Body of pancreas (tissue), 4 donors: Measurements from ENCODE around the gene OR5D16. TPM values are rescaled to one million over a fixed set of nuclear protein-coding genes. Genes with fewer than 3 reads are reported as not detected.
A peak's percentile ranks its signal among the peaks of the same experiment; 100 is the strongest.
"Not testable (repeated sequence)": the region's sequence is repeated elsewhere in the genome, so short reads cannot be mapped to it uniquely, and the experiment has no call there.

Experiments used
- ATAC-seq: fragments of 150-250 bp; one replicate; pipeline ENCODE4 v1.9.1; 2016
- DNase-seq, 4 donors: peaks; one replicate each; pipeline ENCODE4 v3.0.0-alpha.2; 2019
- H3K27ac ChIP-seq, 4 donors: fragments of 200-600 bp; sonication (generic); 1 replicate in 3 of 4; 2 replicates in 1 of 4; pipeline versions ENCODE4 v1.5.1 to v1.6.1; 2016 to 2019; ENCODE audit warnings: mild to moderate bottlenecking in 1 of 4, mixed read lengths in 1 of 4, moderate library complexity in 1 of 4
- H3K27me3 ChIP-seq, 2 donors: fragments of 200-600 bp; sonication (generic); one replicate each; pipeline ENCODE4 v1.6.0; 2016; ENCODE audit warnings: mild to moderate bottlenecking in 1 of 2
- H3K36me3 ChIP-seq, 2 donors: fragments of 200-600 bp; sonication (generic); replicated peaks in 1 of 2; 2 replicates each; pipeline ENCODE4 v1.5.1; 2016; ENCODE audit warnings: low read depth in 2 of 2; ENCODE audit not compliant: insufficient read depth in 1 of 2
- H3K4me1 ChIP-seq: fragments of 200-600 bp; sonication (generic); one replicate; pipeline ENCODE4 v1.6.0; 2016
- H3K4me3 ChIP-seq, 2 donors: fragments of 200-600 bp; sonication (generic); 1 replicate in 1 of 2; 2 replicates in 1 of 2; pipeline ENCODE4 v1.5.1; 2016 to 2019
- H3K9me3 ChIP-seq, 3 donors: fragments of 200-600 bp; sonication (generic); 1 replicate in 2 of 3; 2 replicates in 1 of 3; pipeline ENCODE4 v1.5.1; 2016
- CTCF ChIP-seq, 7 experiments: fragments of 450-650 bp in 4 of 7; fragments of 200-600 bp in 3 of 7; sonication (generic) in 3 of 7; IDR thresholded peaks; one replicate each; pipeline ENCODE4 v1.5.1; 2016 to 2019; ENCODE audit warnings: antibody characterized with exemption in 7 of 7
- POLR2A ChIP-seq, 3 donors: fragments of 450-650 bp; IDR thresholded peaks; one replicate each; pipeline ENCODE4 v1.6.1; 2016; ENCODE audit warnings: antibody characterized with exemption in 3 of 3, mild to moderate bottlenecking in 2 of 3
- WGBS, 2 donors: methylation state at CpG; one replicate each; pipeline ENCODE4 v1.1.5; 2017; 5-methylcytosine and 5-hydroxymethylcytosine counted together
- intact Hi-C: fragments of 100-400 bp; cut with DNase I; formaldehyde crosslinking; loops from one replicate; pipeline ENCODE4 v1.15.1; 2023
- total RNA-seq, 2 donors: library from RNA; depleted of rRNA; stranded (reverse); fragments of >200 nt; gene quantifications; one replicate each; pipeline ENCODE4 v1.1.0, GENCODE V29; 2016

Gene OR5D16
- total RNA-seq, 2 donors from 2014 or later: not detected

GRCh38 chr11:55852141-55852540 lies 13.6 kb downstream of the OR5D16 start:
- 43 to 70% methylated on average over 1 of the region's 1 CpG for whole genome bisulfite sequencing, 2 donors

GRCh38 chr11:55854704-55855103 lies 16.2 kb downstream of the OR5D16 start:
- DNase-seq (no peak), ATAC-seq (no peak)
- intact Hi-C loops: no loop called here
- TF ChIP-seq POLR2A (IDR thresholded peaks at IDR 0.05): no peak
- TF ChIP-seq CTCF (IDR thresholded peaks at IDR 0.05): no peak
- no peaks in the 10 kb centered on the region for H3K9me3 ChIP-seq
- H3K4me1 ChIP-seq: no peaks in the 10 kb centered on the region
- WGBS, 2 donors: 7 to 11% methylated on average over 1 of the region's 1 CpG
- H3K4me3 ChIP-seq: no peak overlapping the region
- no peaks in the 10 kb centered on the region for H3K27me3 ChIP-seq
- H3K36me3 ChIP-seq: no peaks in the 10 kb centered on the region
- no peak overlapping the region for H3K27ac ChIP-seq

More at GRCh38 chr11:55852141-55852540, 13.6 kb downstream of the OR5D16 start:
- no peak for ATAC-seq
- TF ChIP-seq CTCF (IDR thresholded peaks at IDR 0.05) (no peak), POLR2A (IDR thresholded peaks at IDR 0.05) (no peak)
- no peak overlapping the region for H3K27ac ChIP-seq
- no peak overlapping the region for H3K4me3 ChIP-seq
- DNase-seq: no peak
- H3K4me1 ChIP-seq: no peaks in the 10 kb centered on the region
- no peaks in the 10 kb centered on the region for H3K27me3 ChIP-seq
- H3K36me3 ChIP-seq: no peaks in the 10 kb centered on the region
- H3K9me3 ChIP-seq: no peaks in the 10 kb centered on the region
- intact Hi-C loops: no loop called here

GRCh38 chr11:55867354-55867753 lies 28.8 kb downstream of the OR5D16 start:
- intact Hi-C loops: not testable (repeated sequence)
- WGBS, 2 donors: 69 to 71% methylated on average over 4 of the region's 4 CpGs

GRCh38 chr11:55872731-55873130 lies 34.2 kb downstream of the OR5D16 start:
- H3K9me3 ChIP-seq, intact Hi-C loops, H3K27me3 ChIP-seq, H3K4me3 ChIP-seq, H3K27ac ChIP-seq, ATAC-seq, H3K36me3 ChIP-seq, H3K4me1 ChIP-seq: not testable (repeated sequence)
- peak in 1 of 4 donors; percentile 24 for DNase-seq
- WGBS, 2 donors: 19 to 20% methylated on average over 13 to 33 of the region's 33 CpGs

More at GRCh38 chr11:55867354-55867753, 28.8 kb downstream of the OR5D16 start:
- not testable (repeated sequence) for H3K4me1 ChIP-seq, H3K9me3 ChIP-seq, H3K36me3 ChIP-seq, ATAC-seq, H3K27me3 ChIP-seq, H3K4me3 ChIP-seq, DNase-seq, H3K27ac ChIP-seq

- H3K27me3 ChIP-seq, ATAC-seq, H3K4me1 ChIP-seq, H3K9me3 ChIP-seq, intact Hi-C loops, H3K4me3 ChIP-seq, H3K36me3 ChIP-seq, H3K27ac ChIP-seq: not testable (repeated sequence)
- 24 to 33% methylated on average over 5 to 23 of the region's 34 CpGs for WGBS, 2 donors
- peak in 2 of 4 donors; percentile 24 to 42 for DNase-seq
These were observed 34.6 kb downstream of the OR5D16 start for GRCh38 chr11:55873146-55873545.

GRCh38 chr11:55882997-55883396 lies 44.4 kb downstream of the OR5D16 start, which contains the start of gene TRIM51:
TRIM51 (plus strand) TSS chr11:55883297; CDS start chr11:55885429, 2,132 bp downstream.
- H3K36me3 ChIP-seq, H3K27ac ChIP-seq, H3K9me3 ChIP-seq, DNase-seq, H3K4me3 ChIP-seq, intact Hi-C loops, H3K4me1 ChIP-seq, ATAC-seq, H3K27me3 ChIP-seq: not testable (repeated sequence)
- 43 to 56% methylated on average over 1 of the region's 1 CpG for whole genome bisulfite sequencing, 2 donors

- H3K4me1 ChIP-seq, ATAC-seq, H3K27me3 ChIP-seq, H3K9me3 ChIP-seq, DNase-seq, H3K4me3 ChIP-seq, H3K27ac ChIP-seq, H3K36me3 ChIP-seq, intact Hi-C loops: not testable (repeated sequence)
- 62 to 64% methylated on average over 4 of the region's 4 CpGs for WGBS, 2 donors
These were observed 46.4 kb downstream of the OR5D16 start for GRCh38 chr11:55884995-55885394.

- H3K4me1 ChIP-seq, H3K27me3 ChIP-seq, intact Hi-C loops, H3K36me3 ChIP-seq, DNase-seq, H3K27ac ChIP-seq, H3K9me3 ChIP-seq, H3K4me3 ChIP-seq, ATAC-seq: not testable (repeated sequence)
- WGBS, 2 donors: 79% methylated on average over 9 of the region's 9 CpGs
These were observed 46.9 kb downstream of the OR5D16 start for GRCh38 chr11:55885481-55885880.
